ENCODE results near the gene ACYP2.
"Not testable (repeated sequence)": the region's sequence is repeated elsewhere in the genome, so short reads cannot be mapped to it uniquely, and the experiment has no call there.

GRCh38 chr2:54114479-54114878, 936 bp upstream of the ACYP2 start:
- TF ChIP-seq POLR2A (IDR thresholded peaks at IDR 0.05; ENCODE audit: low read length); GATA1 (IDR thresholded peaks at IDR 0.05; ENCODE audit: low read depth, low read length): not testable (repeated sequence)
